Transverse colon (tissue), 4 donors: Measurements from ENCODE around the gene CBFA2T2. TPM values are rescaled to one million over a fixed set of nuclear protein-coding genes. Genes with fewer than 3 reads are reported as not detected.
A peak's percentile ranks its signal among the peaks of the same experiment; 100 is the strongest.

Source experiments
- DNase-seq: peaks from one replicate; pipeline ENCODE4 v3.0.0-alpha.2; 2019
- H3K27ac ChIP-seq, 4 donors: fragments of 200-600 bp; sonication (generic); 2 replicates each; pipeline ENCODE4 v1.5.1; 2016 to 2018; ENCODE audit warnings: inconsistent platforms in 4 of 4
- H3K27me3 ChIP-seq: fragments of 200-600 bp; sonication (generic); 2 replicates; pipeline ENCODE4 v1.5.1; 2017; ENCODE audit warnings: inconsistent platforms
- H3K36me3 ChIP-seq, 4 donors: fragments of 200-600 bp; sonication (generic); 2 replicates each; pipeline ENCODE4 v1.5.1; 2017 to 2019; ENCODE audit warnings: inconsistent platforms in 4 of 4
- H3K4me1 ChIP-seq, 4 donors: fragments of 200-600 bp; sonication (generic); 2 replicates each; pipeline ENCODE4 v1.5.1; 2017 to 2020; ENCODE audit warnings: inconsistent platforms in 4 of 4
- H3K4me3 ChIP-seq, 4 donors: fragments of 200-600 bp; sonication (generic); 1 replicate in 1 of 4; 2 replicates in 3 of 4; pipeline versions ENCODE4 v1.5.1 to v1.6.1; 2017 to 2019; ENCODE audit warnings: inconsistent platforms in 4 of 4
- H3K9me3 ChIP-seq, 2 donors: fragments of 200-600 bp; sonication (generic); 2 replicates each; pipeline ENCODE4 v1.5.1; 2017 to 2019; ENCODE audit warnings: inconsistent platforms in 2 of 2
- EP300 ChIP-seq: sonication (generic); formaldehyde crosslinking; IDR thresholded peaks from one replicate; pipeline ENCODE4 v1.6.1; 2017; ENCODE audit warnings: antibody characterized with exemption, low read depth
- POLR2A ChIP-seq: fragments of 450-650 bp; IDR thresholded peaks from one replicate; pipeline ENCODE4 v1.6.1; 2016; ENCODE audit warnings: antibody characterized with exemption, mild to moderate bottlenecking, moderate library complexity
- POLR2AphosphoS5 ChIP-seq, 3 donors: sonication (generic); formaldehyde crosslinking; IDR thresholded peaks; one replicate each; pipeline ENCODE4 v1.6.1; 2016; ENCODE audit warnings: antibody characterized with exemption in 3 of 3
- WGBS, 2 donors: methylation state at CpG; one replicate each; pipeline ENCODE4 v1.1.5; 2018; ENCODE audit warnings: low coverage in 1 of 2; 5-methylcytosine and 5-hydroxymethylcytosine counted together
- in situ Hi-C, 4 donors: fragments of 200-750 bp; cut with MboI; loops; one replicate each; pipeline versions ENCODE4 v1.15.0 to v1.15.1; 2017; ENCODE audit warnings: low sequenced_read_pairs in 3 of 4, low pct_ligation_motif_present in 1 of 4, low pct_unique_long_range_greater_than_20kb in 1 of 4
- intact Hi-C: fragments of 100-400 bp; cut with DNase I; formaldehyde crosslinking; loops from one replicate; pipeline ENCODE4 v1.15.1; 2023; ENCODE audit warnings: low total_unique reads
- total RNA-seq, 4 donors: library from RNA; depleted of rRNA; stranded (reverse); fragments of >200 nt; gene quantifications; one replicate each; pipeline ENCODE4 v1.1.0, GENCODE V29; 2016
- TF ChIP-seq, protein P1 (sequence below), 5 experiments: fragments of 200-600 bp in 3 of 5; fragments of 450-650 bp in 2 of 5; sonication (generic) in 3 of 5; IDR thresholded peaks; 1 replicate in 2 of 5; 2 replicates in 3 of 5; pipeline ENCODE4 v1.5.1; 2016 to 2017; ENCODE audit warnings: antibody characterized with exemption in 5 of 5, inconsistent platforms in 3 of 5, mild to moderate bottlenecking in 2 of 5, moderate library complexity in 1 of 5

The CBFA2T2 gene
- total RNA-seq, 4 donors from 2014 or later: 35.8 to 62.3 (median 46.6) TPM

DNA sequence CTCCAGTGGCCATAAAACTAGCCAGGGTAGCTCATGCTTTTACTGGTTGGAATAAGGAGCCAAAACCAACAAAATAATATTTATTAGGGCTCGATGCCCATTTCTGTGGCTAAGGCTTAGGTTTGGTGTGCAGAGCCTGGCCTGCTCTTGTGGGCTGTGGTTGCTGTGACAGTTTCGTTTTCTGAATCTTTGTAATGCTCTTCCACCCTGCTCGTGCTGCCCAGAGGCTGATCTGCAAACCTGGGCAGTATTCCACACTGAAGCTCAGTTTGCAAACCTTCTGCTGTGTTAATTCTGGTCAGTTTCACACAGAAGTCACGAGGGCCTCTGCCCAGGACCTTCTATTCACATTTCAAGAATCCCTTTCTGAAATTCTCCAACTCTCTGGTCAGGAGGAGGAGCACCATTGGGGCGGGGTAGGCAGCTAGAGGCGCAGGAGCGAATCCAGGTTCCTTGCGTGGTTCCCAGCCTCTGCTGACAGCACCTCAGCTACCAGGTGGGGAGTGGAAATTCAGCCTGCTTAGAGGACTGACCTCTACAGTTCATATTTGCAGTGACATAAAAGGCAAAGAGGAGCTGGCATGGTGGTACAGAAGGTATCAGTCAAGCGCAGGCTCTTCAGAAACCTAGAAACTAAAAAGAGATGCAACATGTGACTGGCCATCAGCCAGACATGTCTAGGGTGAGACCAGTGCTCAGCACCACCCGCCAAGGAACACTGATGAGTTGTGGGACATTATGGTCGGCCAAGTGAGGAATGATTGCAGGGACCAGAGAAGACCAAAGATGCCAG lies 157.9 kb downstream of the CBFA2T2 start:
- no peaks in the 10 kb centered on the region for H3K27me3 ChIP-seq
- no peaks in the 10 kb centered on the region for H3K9me3 ChIP-seq
- peaks cover 1 to 35% (median 8%) of the 10 kb centered on the region in 4 donors for H3K4me1 ChIP-seq
- H3K36me3 ChIP-seq: peaks cover 0 to 18% (median 0%) of the 10 kb centered on the region in 4 donors
- intact Hi-C loops (no loop called here), in situ Hi-C loops (no loop called here)
- no peak for DNase-seq
- H3K4me3 ChIP-seq: no peak overlapping the region
- no peak for TF ChIP-seq POLR2A
- 81 to 100% methylated on average over 4 to 11 of the region's 11 CpGs for WGBS, 2 donors
- H3K27ac ChIP-seq: peak overlapping the region in 2 of 4 donors; percentile 1 to 5

DNA sequence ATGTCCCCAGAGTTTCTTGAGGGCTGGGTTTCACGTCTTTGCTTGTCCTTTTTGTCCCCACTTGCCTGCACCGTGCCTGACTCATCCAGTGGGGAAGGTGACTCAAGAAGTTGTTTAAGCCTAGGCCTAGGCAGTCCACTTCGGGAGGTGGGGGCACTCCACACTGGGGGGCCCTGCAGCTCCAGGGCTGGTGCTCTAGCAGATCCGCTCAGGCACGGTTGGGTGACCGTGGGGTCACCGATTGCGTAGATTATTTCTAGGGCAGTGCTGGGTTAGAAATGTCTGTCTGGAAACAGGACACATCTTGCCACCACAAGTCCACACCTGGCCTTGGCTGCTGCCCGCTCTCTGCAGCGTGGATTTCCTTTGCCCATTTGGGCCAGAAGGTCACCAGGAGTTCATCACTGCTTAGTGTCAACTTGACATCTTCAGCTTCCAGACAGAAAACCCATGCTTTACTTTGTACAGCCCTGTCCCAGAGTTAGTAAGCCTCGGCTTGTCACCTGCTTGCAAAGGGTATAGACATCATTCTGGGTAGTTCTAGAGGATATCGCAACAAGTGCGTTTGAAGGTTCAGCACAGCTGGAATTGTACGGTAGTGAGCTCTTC lies 158.6 kb downstream of the CBFA2T2 start:
- Histone ChIP-seq H3K27ac (peak overlapping the region in 1 of 4 donors; percentile 12), H3K9me3 (no peaks in the 10 kb centered on the region), H3K4me3 (no peak overlapping the region), H3K27me3 (no peaks in the 10 kb centered on the region), H3K4me1 (peaks cover 8 to 41% (median 13%) of the 10 kb centered on the region in 4 donors), H3K36me3 (peaks cover 0 to 18% (median 0%) of the 10 kb centered on the region in 4 donors)
- in situ Hi-C loops (no loop called here), intact Hi-C loops (no loop called here)
- TF ChIP-seq, protein P1, sequence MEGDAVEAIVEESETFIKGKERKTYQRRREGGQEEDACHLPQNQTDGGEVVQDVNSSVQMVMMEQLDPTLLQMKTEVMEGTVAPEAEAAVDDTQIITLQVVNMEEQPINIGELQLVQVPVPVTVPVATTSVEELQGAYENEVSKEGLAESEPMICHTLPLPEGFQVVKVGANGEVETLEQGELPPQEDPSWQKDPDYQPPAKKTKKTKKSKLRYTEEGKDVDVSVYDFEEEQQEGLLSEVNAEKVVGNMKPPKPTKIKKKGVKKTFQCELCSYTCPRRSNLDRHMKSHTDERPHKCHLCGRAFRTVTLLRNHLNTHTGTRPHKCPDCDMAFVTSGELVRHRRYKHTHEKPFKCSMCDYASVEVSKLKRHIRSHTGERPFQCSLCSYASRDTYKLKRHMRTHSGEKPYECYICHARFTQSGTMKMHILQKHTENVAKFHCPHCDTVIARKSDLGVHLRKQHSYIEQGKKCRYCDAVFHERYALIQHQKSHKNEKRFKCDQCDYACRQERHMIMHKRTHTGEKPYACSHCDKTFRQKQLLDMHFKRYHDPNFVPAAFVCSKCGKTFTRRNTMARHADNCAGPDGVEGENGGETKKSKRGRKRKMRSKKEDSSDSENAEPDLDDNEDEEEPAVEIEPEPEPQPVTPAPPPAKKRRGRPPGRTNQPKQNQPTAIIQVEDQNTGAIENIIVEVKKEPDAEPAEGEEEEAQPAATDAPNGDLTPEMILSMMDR (IDR thresholded peaks at IDR 0.05): no peak
- TF ChIP-seq EP300 (no peak), POLR2AphosphoS5 (IDR thresholded peaks at IDR 0.05) (no peak), POLR2A (no peak)
- DNase-seq: no peak
- WGBS, 2 donors: 86 to 93% methylated on average over 3 to 14 of the region's 14 CpGs

DNA sequence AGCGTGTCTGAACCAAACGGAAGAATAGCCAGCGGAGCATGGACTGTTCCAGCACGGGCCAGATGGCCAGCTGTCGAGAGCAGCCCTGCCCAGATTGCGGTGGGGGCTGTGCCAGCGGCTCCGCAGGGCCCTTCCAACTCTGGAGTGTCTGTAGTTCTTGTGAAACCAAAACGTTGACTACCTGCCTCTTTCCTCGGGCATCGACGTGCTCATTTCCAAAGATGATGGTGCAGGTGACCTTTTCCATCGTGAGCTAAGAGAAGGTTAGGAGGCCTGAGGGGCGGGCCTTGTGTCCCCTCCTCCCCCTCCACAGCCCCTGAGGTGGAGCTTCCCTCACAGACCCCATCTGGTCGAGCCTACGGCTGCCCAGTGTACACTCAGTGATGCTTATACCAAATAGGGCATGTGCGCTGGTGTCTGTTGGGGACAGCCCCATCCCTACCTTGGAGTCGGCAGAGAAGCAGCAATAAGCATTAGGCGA lies 159.3 kb downstream of the CBFA2T2 start:
- no peak for TF ChIP-seq POLR2A
- TF ChIP-seq POLR2AphosphoS5 (IDR thresholded peaks at IDR 0.05): no peak
- TF ChIP-seq, protein P1 (IDR thresholded peaks at IDR 0.05): no peak
- no peak for TF ChIP-seq EP300
- Histone ChIP-seq H3K4me1 (peaks cover 12 to 48% (median 19%) of the 10 kb centered on the region in 4 donors), H3K27me3 (no peaks in the 10 kb centered on the region), H3K9me3 (no peaks in the 10 kb centered on the region), H3K36me3 (peaks cover 0 to 13% (median 0%) of the 10 kb centered on the region in 4 donors), H3K4me3 (no peak overlapping the region), H3K27ac (peak overlapping the region in 2 of 4 donors; percentile 12 to 50)
- in situ Hi-C loops: no loop called here
- 67% methylated on average over 19 of the region's 19 CpGs; no CpG with 5 or more reads in 1 of the 2 donors for WGBS, 2 donors
- intact Hi-C loops: no loop called here
- no peak for DNase-seq

DNA sequence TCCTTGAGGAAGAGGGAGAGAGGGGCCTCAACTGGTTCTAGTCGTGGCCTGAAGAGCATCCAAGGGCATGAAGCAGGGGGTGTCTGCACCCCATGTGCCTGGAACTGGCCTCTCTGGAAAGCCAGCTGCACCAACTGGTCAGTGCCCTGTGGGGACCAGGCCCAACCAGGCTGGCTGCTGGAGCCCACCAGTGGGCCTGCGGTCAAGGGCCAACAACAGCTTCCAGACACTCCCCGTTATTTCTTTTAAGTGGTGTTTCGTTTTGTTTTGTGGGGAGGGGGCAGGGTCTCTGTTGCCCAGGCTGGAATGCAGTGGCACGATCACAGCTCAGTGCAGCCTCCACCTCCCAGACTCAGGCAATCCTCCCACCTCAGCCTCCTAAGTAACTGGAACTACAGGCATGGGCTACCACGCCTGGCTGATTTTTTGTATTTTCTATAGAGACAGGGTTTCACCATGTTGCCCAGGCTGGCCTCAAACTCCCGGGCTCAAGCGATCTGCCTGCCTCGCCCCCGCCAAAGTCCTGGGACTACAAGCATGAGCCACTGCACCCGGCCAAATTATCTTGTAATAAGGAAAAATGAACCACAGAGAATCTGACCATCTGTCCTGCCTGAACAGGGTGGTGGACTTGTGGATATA lies 160.3 kb downstream of the CBFA2T2 start:
- in situ Hi-C loops (loop anchor here (5.0 to 10.0 kb wide), 3 partner anchors 185 to 198 kb away; no protein-coding TSS in a partner anchor), intact Hi-C loops (no loop called here)
- 81% methylated on average over 11 of the region's 11 CpGs; no CpG with 5 or more reads in 1 of the 2 donors for WGBS, 2 donors

More for the DNA sequence above, 160.3 kb downstream of the CBFA2T2 start:
- Histone ChIP-seq H3K4me3 (no peak overlapping the region), H3K27me3 (no peaks in the 10 kb centered on the region), H3K27ac (no peak overlapping the region), H3K36me3 (peaks cover 0 to 5% (median 0%) of the 10 kb centered on the region in 4 donors), H3K4me1 (peaks cover 17 to 57% (median 25%) of the 10 kb centered on the region in 4 donors), H3K9me3 (no peaks in the 10 kb centered on the region)
- no peak for TF ChIP-seq POLR2A
- TF ChIP-seq EP300: no peak
- TF ChIP-seq, protein P1 (IDR thresholded peaks at IDR 0.05): no peak
- TF ChIP-seq POLR2AphosphoS5 (IDR thresholded peaks at IDR 0.05): no peak
- DNase-seq: no peak
